Stimulated activated CD8-positive, alpha-beta memory T cell treated with anti-CD3 and anti-CD28 coated beads, Interleukin-12 subunit alpha, Interleukin-12 subunit beta, amount 100 ng/mL, for 4 hours (primary cell): ENCODE results near the gene TMEM269.

ENCODE experiments used
- DNase-seq: peaks from one replicate; pipeline ENCODE4 v3.0.0-alpha.2; 2020; ENCODE audit warnings: low read depth

TMEM269 gene

DNA sequence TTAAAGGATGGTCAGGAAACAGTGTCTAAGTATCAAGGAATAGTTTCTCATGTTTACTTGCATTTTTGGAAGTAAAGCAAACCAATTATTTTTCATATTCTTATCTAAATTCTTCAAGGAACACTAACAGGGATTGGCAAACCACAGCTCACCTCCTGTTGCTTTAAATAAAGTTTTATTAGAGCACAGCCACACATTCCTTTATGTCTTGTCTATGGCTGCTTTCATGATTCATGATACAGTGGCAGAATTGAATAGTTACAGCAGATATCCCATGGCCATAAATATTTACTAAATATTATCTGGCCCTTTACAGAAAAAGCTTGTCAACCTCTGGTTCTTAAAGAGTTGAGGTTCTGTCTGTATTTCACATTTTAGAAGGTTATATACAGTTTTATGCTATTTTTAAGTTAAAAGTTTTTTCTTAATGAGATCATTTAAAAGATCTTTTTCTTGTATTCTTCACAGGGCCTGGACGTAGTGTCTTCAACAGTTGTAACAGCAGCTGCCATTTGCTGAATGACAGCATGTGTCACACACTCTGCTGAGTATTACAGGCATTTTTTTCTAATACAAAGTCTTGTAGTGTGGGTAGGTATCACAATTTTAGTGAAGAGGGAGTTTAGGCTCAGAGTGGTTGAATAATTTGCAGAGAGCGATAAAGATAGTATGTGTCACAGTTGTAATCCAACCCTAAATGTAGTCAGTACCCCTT, 64.2 kb downstream of the TMEM269 start:
- DNase-seq: no peak

GRCh38 chr1:42849944-42850343, 65.2 kb downstream of the TMEM269 start:
- DNase-seq: no peak
